NK-92 (cell line): Measurements from ENCODE around the gene LRRC74A.

ENCODE experiments used
- DNase-seq: peaks from one replicate; lab custom pipeline; 2025; ENCODE audit not compliant: unreplicated experiment; lab: John Stamatoyannopoulos, UW

The LRRC74A gene

GRCh38 chr14:76846331-76847047, 20.3 kb downstream of the LRRC74A start:
- no peak for DNase-seq

GRCh38 chr14:76848879-76849278, 22.7 kb downstream of the LRRC74A start:
- DNase-seq = no peak

- no peak for DNase-seq
Observed at GRCh38 chr14:76855066-76855465, 28.9 kb downstream of the LRRC74A start.

GRCh38 chr14:76856769-76857168, 30.6 kb downstream of the LRRC74A start:
- DNase-seq = no peak

- no peak for DNase-seq
Observed at GRCh38 chr14:76861574-76862255, 35.5 kb downstream of the LRRC74A start.

- no peak for DNase-seq
Observed at GRCh38 chr14:76862546-76863282, 36.5 kb downstream of the LRRC74A start.

- no peak for DNase-seq
Observed at GRCh38 chr14:76863724-76864407, 37.7 kb downstream of the LRRC74A start.

GRCh38 chr14:76866456-76866855, 40.2 kb downstream of the LRRC74A start:
- DNase-seq = no peak

- no peak for DNase-seq
Observed at GRCh38 chr14:76867516-76868453, 41.6 kb downstream of the LRRC74A start.

GRCh38 chr14:76868454-76869170, 42.4 kb downstream of the LRRC74A start:
- DNase-seq = no peak

GRCh38 chr14:76870166-76870565, 44.0 kb downstream of the LRRC74A start:
- DNase-seq = no peak

GRCh38 chr14:76872796-76873432, 46.7 kb downstream of the LRRC74A start:
- DNase-seq = no peak

GRCh38 chr14:76874734-76875133, 48.5 kb downstream of the LRRC74A start:
- no peak for DNase-seq

- DNase-seq = no peak
Observed at GRCh38 chr14:76876076-76876475, 49.9 kb downstream of the LRRC74A start.

GRCh38 chr14:76877871-76878270, 51.7 kb downstream of the LRRC74A start:
- DNase-seq = no peak

- DNase-seq = no peak
Observed at GRCh38 chr14:76880449-76880848, 54.2 kb downstream of the LRRC74A start.

- no peak for DNase-seq
Observed at GRCh38 chr14:76881348-76881747, 55.1 kb downstream of the LRRC74A start.

GRCh38 chr14:76882651-76883050, 56.4 kb downstream of the LRRC74A start:
- no peak for DNase-seq

- no peak for DNase-seq
Observed at GRCh38 chr14:76883447-76883846, 57.2 kb downstream of the LRRC74A start.
